HUDEP-2 (cell line): ENCODE results near the gene NEU2.
"Not testable (repeated sequence)": the region's sequence is repeated elsewhere in the genome, so short reads cannot be mapped to it uniquely, and the experiment has no call there.

Source experiments
- DNase-seq, 76 experiments: peaks; one replicate each; lab custom pipeline; 2025; ENCODE audit not compliant: unreplicated experiment in 76 of 76; lab: John Stamatoyannopoulos, UW

NEU2 gene

GRCh38 chr2:233033672-233034071 is 1.2 kb downstream of the NEU2 start:
- no peak for DNase-seq

- DNase-seq: no peak
These were observed 1.8 kb downstream of the NEU2 start for GRCh38 chr2:233034091-233034882.

GRCh38 chr2:233035426-233036161 is 3.1 kb downstream of the NEU2 start:
- DNase-seq: no peak

- no peak for DNase-seq
These were observed 3.8 kb downstream of the NEU2 start for GRCh38 chr2:233036162-233036838.

GRCh38 chr2:233037078-233037477 is 4.6 kb downstream of the NEU2 start:
- DNase-seq: no peak

GRCh38 chr2:233039212-233039845 is 6.9 kb downstream of the NEU2 start:
- no peak for DNase-seq

- no peak for DNase-seq
These were observed 7.5 kb downstream of the NEU2 start for GRCh38 chr2:233039846-233040530.

GRCh38 chr2:233040571-233040970 is 8.1 kb downstream of the NEU2 start:
- no peak for DNase-seq

- no peak for DNase-seq
These were observed 9.4 kb downstream of the NEU2 start for GRCh38 chr2:233041722-233042323.

- DNase-seq: no peak
These were observed 10.1 kb downstream of the NEU2 start for GRCh38 chr2:233042549-233042948.

GRCh38 chr2:233044974-233045605 is 12.6 kb downstream of the NEU2 start:
- DNase-seq: no peak

- no peak for DNase-seq
These were observed 14.7 kb downstream of the NEU2 start for GRCh38 chr2:233047206-233047605.

- DNase-seq: no peak
These were observed 15.2 kb downstream of the NEU2 start for GRCh38 chr2:233047667-233048066.

GRCh38 chr2:233048569-233049193 is 16.2 kb downstream of the NEU2 start:
- no peak for DNase-seq

GRCh38 chr2:233049194-233049761 is 16.8 kb downstream of the NEU2 start:
- DNase-seq: no peak

GRCh38 chr2:233051241-233052149 is 19.0 kb downstream of the NEU2 start:
- DNase-seq: peak in 1 of 76 experiments; percentile 8

- DNase-seq: not testable (repeated sequence)
These were observed 20.0 kb downstream of the NEU2 start for GRCh38 chr2:233052517-233052916.
